ENCODE data around the gene IGF1R. TPM values are rescaled to one million over a fixed set of nuclear protein-coding genes. Genes with fewer than 3 reads are reported as not detected.

The IGF1R gene
- total RNA-seq, 4 donors from 2014 or later = 59.6 to 172 (median 88.5) TPM

DNA sequence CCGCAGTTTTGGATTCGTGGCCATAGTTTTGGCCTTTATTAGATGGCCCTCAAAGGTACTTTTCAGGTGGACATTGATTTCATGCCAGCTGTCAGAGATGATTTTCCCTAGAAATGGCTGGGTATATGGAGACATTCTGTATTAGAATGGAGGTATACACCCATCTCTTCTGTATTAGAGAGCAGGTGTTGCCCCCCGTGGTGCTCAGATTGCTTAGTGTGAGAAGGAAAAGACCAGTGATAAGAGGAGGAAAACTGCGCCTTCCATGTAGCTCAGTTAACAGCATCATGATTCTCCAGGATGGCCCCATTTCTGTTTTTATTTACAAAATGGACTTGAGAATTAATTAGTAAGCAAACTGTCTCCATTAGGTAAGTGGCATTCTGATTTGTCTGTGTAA, 145.9 kb downstream of the IGF1R start:
- TF ChIP-seq, protein P1, sequence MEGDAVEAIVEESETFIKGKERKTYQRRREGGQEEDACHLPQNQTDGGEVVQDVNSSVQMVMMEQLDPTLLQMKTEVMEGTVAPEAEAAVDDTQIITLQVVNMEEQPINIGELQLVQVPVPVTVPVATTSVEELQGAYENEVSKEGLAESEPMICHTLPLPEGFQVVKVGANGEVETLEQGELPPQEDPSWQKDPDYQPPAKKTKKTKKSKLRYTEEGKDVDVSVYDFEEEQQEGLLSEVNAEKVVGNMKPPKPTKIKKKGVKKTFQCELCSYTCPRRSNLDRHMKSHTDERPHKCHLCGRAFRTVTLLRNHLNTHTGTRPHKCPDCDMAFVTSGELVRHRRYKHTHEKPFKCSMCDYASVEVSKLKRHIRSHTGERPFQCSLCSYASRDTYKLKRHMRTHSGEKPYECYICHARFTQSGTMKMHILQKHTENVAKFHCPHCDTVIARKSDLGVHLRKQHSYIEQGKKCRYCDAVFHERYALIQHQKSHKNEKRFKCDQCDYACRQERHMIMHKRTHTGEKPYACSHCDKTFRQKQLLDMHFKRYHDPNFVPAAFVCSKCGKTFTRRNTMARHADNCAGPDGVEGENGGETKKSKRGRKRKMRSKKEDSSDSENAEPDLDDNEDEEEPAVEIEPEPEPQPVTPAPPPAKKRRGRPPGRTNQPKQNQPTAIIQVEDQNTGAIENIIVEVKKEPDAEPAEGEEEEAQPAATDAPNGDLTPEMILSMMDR (IDR thresholded peaks at IDR 0.05) = no peak
- TF ChIP-seq POLR2A (IDR thresholded peaks at IDR 0.05) = no peak
- intact Hi-C loops (cut with DNase I; ENCODE audit: low total_unique reads) = no loop called here
- 97% methylated on average over 4 of the region's 4 CpGs for WGBS, 2 donors
- H3K4me3 ChIP-seq (ENCODE audit: low read depth, poor library complexity, severe bottlenecking) = no peak overlapping the region
- no peak for DNase-seq (ENCODE audit: low spot score in 2 of 2)

DNA sequence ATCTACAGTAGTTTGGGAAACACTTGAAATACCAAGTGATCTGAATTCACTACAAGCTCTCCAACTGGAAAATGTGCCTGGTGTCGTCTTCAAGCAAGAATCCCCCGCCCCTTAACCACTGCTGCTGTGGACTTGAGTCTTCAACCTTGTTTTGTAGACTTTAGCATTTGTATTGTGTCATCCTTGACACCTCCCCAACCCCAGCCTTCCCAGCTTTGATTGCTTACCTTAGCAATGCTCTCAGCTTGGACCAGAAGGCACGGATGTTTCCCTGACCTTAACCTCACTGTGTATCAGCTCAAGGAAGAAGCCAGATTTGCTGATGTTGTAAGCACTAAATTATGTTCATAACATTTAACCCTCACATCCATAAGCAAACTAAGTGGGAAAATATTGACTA, 146.4 kb downstream of the IGF1R start:
- no peak overlapping the region for H3K4me3 ChIP-seq (ENCODE audit: low read depth, poor library complexity, severe bottlenecking)
- TF ChIP-seq, protein P1 (IDR thresholded peaks at IDR 0.05) = no peak
- TF ChIP-seq POLR2A (IDR thresholded peaks at IDR 0.05) = no peak
- DNase-seq (ENCODE audit: low spot score in 2 of 2) = no peak
- intact Hi-C loops (cut with DNase I; ENCODE audit: low total_unique reads) = no loop called here
- WGBS, 2 donors = 71 to 75% methylated on average over 3 of the region's 3 CpGs

DNA sequence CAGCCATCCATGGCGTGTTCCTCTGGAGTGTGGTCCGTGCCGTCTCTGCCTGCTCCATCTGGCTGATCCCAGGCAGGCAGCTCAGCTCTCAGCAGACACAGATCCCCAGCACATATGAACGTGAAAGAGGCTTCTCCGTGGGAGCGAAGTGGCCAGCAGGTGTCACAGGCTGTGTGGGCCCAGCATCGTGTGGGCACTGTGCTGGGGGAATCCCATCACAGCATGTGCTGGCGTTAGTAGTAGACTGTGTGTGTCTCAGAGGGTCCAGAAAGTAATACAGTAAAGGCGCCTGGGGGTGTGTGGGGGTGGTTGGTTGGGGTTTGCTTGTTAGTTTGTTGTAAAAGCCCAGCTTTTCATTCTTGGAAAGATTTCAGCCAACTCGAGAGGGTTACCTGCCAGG, 147.6 kb downstream of the IGF1R start:
- WGBS, 2 donors = 82 to 90% methylated on average over 10 of the region's 10 CpGs
- H3K4me3 ChIP-seq (ENCODE audit: low read depth, poor library complexity, severe bottlenecking) = no peak overlapping the region
- intact Hi-C loops (cut with DNase I; ENCODE audit: low total_unique reads) = no loop called here
- no peak for DNase-seq (ENCODE audit: low spot score in 2 of 2)
- TF ChIP-seq, protein P1 (IDR thresholded peaks at IDR 0.05) = no peak
- no peak for TF ChIP-seq POLR2A (IDR thresholded peaks at IDR 0.05)

DNA sequence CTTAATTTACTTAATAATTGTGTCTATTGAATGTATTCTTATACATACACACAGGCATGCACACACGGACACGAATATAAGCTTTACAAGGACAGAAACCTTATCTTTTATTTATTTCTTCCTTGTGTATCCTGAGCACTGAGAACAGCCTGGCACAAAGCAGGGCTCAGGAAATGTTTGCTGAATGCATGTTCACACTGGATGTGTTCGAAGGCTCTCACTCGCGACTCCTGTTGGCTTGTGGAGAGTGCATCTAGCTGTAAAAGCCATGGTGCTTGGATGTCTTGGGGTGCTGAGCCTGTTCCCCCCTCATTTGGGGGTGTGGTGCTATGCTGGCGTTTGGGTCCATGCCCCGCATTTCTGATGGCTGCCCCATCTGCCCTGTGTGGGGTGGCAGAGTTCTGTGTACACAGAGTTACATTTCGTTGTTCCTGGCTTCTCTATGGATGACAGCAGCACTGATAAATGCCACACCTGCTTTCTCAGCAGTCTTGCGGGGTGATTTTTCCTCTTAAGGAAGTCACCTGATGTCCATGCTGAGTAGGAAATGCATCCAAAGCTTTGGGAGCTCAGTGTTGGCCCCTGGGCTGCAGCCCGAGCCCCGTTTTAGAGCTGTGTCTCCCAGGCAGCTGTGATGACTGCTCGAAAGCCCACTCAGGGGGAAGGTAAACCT, 148.5 kb downstream of the IGF1R start:
- no peak for TF ChIP-seq POLR2A (IDR thresholded peaks at IDR 0.05)
- TF ChIP-seq, protein P1 (IDR thresholded peaks at IDR 0.05) = no peak
- no peak for DNase-seq (ENCODE audit: low spot score in 2 of 2)
- intact Hi-C loops (cut with DNase I; ENCODE audit: low total_unique reads) = no loop called here
- 87% methylated on average over 12 of the region's 12 CpGs for WGBS, 2 donors
- H3K4me3 ChIP-seq (ENCODE audit: low read depth, poor library complexity, severe bottlenecking) = no peak overlapping the region

DNA sequence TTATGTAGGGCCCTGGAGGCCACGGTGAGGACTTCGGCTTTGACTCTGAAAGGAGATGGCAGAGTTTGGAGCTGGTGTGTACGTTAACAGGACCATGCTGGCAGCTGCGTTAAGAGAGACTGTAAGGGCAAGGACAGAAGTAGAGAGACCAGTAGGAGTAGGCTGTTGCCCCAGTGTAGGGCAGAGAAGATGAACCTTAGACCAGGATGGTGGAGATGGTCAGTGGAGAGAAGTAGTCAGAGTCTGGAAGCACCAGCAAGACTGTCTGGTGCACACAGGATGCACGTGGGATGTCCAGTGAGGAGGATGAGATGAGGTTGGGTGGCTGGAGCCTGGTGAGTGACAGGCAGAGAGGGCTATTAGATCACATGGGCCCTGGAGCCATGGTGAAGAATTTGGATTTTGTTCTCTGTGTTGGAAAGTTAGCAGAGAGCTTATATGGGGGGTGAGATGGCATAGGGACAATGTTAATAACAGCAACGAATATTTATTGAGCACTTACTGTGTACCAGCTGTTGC, 150.1 kb downstream of the IGF1R start:
- no peak for TF ChIP-seq POLR2A (IDR thresholded peaks at IDR 0.05)
- TF ChIP-seq, protein P1 (IDR thresholded peaks at IDR 0.05) = no peak
- no peak overlapping the region for H3K4me3 ChIP-seq (ENCODE audit: low read depth, poor library complexity, severe bottlenecking)
- intact Hi-C loops (cut with DNase I; ENCODE audit: low total_unique reads) = no loop called here
- DNase-seq (ENCODE audit: low spot score in 2 of 2) = no peak
- WGBS, 2 donors = 88 to 92% methylated on average over 6 of the region's 6 CpGs
